SK-N-SH treated with all-trans-retinoic acid at 6 μM for 48 hours (cell line): ENCODE measurements around the gene TEKT2.

Experiments used
- ATAC-seq: fragments of 200-7000 bp; cut with Tn5 transposase; 3 replicates; pipeline ENCODE4 v1.9.1; 2020; ENCODE audit warnings: mild to moderate bottlenecking, moderate library complexity
- ARNTL ChIP-seq: fragments of 450-650 bp; formaldehyde crosslinking; IDR thresholded peaks from 2 replicates; pipeline ENCODE4 v1.5.0; 2020; ENCODE audit warnings: low read depth, mild to moderate bottlenecking, moderate library complexity, borderline replicate concordance
- BACH2 ChIP-seq: fragments of 250-450 bp; sonication (Bioruptor Pico); IDR thresholded peaks from 2 replicates; pipeline ENCODE4 v1.9.0; 2021; ENCODE audit warnings: mild to moderate bottlenecking, borderline replicate concordance
- CSDC2 ChIP-seq: fragments of 250-450 bp; sonication (Bioruptor Pico); IDR thresholded peaks from 2 replicates; pipeline ENCODE4 v1.5.0; 2020; ENCODE audit warnings: mild to moderate bottlenecking, moderate library complexity
- ISL1 ChIP-seq: fragments of 250-450 bp; sonication (Bioruptor Pico); IDR thresholded peaks from 2 replicates; pipeline ENCODE4 v2.1.2; 2022; ENCODE audit warnings: mild to moderate bottlenecking, moderate library complexity
- OSR1 ChIP-seq: fragments of 250-450 bp; sonication (Bioruptor Pico); IDR thresholded peaks from 2 replicates; pipeline ENCODE4 v1.8.0; 2022; ENCODE audit warnings: moderate library complexity, mild to moderate bottlenecking, inconsistent platforms
- POU6F1 ChIP-seq: fragments of 250-450 bp; sonication (Bioruptor Pico); IDR thresholded peaks from 2 replicates; pipeline ENCODE4 v1.8.0; 2021; ENCODE audit warnings: low read depth, mild to moderate bottlenecking, moderate library complexity, borderline replicate concordance
- PPARA ChIP-seq: fragments of 250-450 bp; sonication (Bioruptor Pico); IDR thresholded peaks from 2 replicates; pipeline ENCODE4 v1.5.0; 2020; ENCODE audit warnings: mild to moderate bottlenecking, borderline replicate concordance
- RARB ChIP-seq: fragments of 250-450 bp; sonication (Bioruptor Pico); IDR thresholded peaks from 2 replicates; pipeline ENCODE4 v1.8.0; 2021; ENCODE audit warnings: mild to moderate bottlenecking, moderate library complexity
- TCF4 ChIP-seq: fragments of 250-450 bp; sonication (Bioruptor Pico); IDR thresholded peaks from 2 replicates; pipeline ENCODE4 v1.8.0; 2021; ENCODE audit warnings: mild to moderate bottlenecking, moderate library complexity, borderline replicate concordance
- TOX ChIP-seq: fragments of 250-450 bp; sonication (Bioruptor Pico); IDR thresholded peaks from 2 replicates; pipeline ENCODE4 v1.8.0; 2021; ENCODE audit warnings: mild to moderate bottlenecking, moderate library complexity, borderline replicate concordance
- ZC3H10 ChIP-seq: fragments of 250-450 bp; sonication (Bioruptor Pico); IDR thresholded peaks from 2 replicates; pipeline ENCODE4 v1.5.1; 2021; ENCODE audit warnings: mild to moderate bottlenecking, moderate library complexity
- ZFP3 ChIP-seq: fragments of 250-450 bp; sonication (Bioruptor Pico); IDR thresholded peaks from 2 replicates; pipeline ENCODE4 v1.5.0; 2020; ENCODE audit warnings: mild to moderate bottlenecking, moderate library complexity
- ZNF70 ChIP-seq: fragments of 450-650 bp; formaldehyde crosslinking; IDR thresholded peaks from 2 replicates; pipeline ENCODE4 v1.5.0; 2020; ENCODE audit warnings: mild to moderate bottlenecking, moderate library complexity
- ZNF8 ChIP-seq: fragments of 450-650 bp; formaldehyde crosslinking; IDR thresholded peaks from 2 replicates; pipeline ENCODE4 v1.5.0; 2020; ENCODE audit warnings: mild to moderate bottlenecking, moderate library complexity
- TF ChIP-seq, protein P1 (sequence below): fragments of 250-450 bp; sonication (Bioruptor Pico); IDR thresholded peaks from 2 replicates; pipeline ENCODE4 v1.5.1; 2020; ENCODE audit warnings: low read depth, mild to moderate bottlenecking, moderate library complexity
- TF ChIP-seq, protein P2 (sequence below): fragments of 250-450 bp; sonication (Bioruptor Pico); IDR thresholded peaks from 2 replicates; pipeline ENCODE4 v1.5.0; 2020; ENCODE audit warnings: mild to moderate bottlenecking, moderate library complexity
- TF ChIP-seq, protein P3 (sequence below): fragments of 250-450 bp; sonication (Bioruptor Pico); IDR thresholded peaks from 2 replicates; pipeline ENCODE4 v1.8.0; 2020; ENCODE audit warnings: mild to moderate bottlenecking, moderate library complexity, borderline replicate concordance

The TEKT2 gene

DNA sequence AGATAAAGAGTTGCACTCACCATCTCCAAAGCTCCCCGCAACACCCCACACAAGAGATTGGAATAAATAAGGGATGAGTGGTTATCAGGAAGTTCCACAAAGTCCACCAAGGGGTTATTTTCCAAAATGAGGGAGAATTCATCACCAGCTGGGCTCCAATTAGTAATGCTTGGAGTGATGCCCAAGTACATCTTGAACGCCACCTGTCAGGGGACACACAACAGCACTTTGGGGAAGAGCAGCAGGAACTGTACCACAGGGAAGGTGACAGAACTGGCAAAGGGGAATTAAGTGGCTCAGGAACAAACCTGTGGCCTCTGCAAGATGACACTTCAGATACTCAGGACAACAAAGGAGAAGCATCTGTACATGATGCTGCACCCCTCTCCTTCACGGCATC, 53.9 kb downstream of the TEKT2 start:
- no peak for ATAC-seq
- TF ChIP-seq ISL1 = no peak
- TF ChIP-seq ZNF70 = no peak
- no peak for TF ChIP-seq ZFP3 (CRISPR knock-in tag)
- no peak for TF ChIP-seq POU6F1 (CRISPR knock-in tag)
- no peak for TF ChIP-seq BACH2
- TF ChIP-seq, protein P1, sequence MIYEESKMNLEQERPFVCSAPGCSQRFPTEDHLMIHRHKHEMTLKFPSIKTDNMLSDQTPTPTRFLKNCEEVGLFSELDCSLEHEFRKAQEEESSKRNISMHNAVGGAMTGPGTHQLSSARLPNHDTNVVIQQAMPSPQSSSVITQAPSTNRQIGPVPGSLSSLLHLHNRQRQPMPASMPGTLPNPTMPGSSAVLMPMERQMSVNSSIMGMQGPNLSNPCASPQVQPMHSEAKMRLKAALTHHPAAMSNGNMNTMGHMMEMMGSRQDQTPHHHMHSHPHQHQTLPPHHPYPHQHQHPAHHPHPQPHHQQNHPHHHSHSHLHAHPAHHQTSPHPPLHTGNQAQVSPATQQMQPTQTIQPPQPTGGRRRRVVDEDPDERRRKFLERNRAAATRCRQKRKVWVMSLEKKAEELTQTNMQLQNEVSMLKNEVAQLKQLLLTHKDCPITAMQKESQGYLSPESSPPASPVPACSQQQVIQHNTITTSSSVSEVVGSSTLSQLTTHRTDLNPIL (CRISPR knock-in tag) = no peak
- TF ChIP-seq PPARA (CRISPR knock-in tag) = no peak
- TF ChIP-seq, protein P2, sequence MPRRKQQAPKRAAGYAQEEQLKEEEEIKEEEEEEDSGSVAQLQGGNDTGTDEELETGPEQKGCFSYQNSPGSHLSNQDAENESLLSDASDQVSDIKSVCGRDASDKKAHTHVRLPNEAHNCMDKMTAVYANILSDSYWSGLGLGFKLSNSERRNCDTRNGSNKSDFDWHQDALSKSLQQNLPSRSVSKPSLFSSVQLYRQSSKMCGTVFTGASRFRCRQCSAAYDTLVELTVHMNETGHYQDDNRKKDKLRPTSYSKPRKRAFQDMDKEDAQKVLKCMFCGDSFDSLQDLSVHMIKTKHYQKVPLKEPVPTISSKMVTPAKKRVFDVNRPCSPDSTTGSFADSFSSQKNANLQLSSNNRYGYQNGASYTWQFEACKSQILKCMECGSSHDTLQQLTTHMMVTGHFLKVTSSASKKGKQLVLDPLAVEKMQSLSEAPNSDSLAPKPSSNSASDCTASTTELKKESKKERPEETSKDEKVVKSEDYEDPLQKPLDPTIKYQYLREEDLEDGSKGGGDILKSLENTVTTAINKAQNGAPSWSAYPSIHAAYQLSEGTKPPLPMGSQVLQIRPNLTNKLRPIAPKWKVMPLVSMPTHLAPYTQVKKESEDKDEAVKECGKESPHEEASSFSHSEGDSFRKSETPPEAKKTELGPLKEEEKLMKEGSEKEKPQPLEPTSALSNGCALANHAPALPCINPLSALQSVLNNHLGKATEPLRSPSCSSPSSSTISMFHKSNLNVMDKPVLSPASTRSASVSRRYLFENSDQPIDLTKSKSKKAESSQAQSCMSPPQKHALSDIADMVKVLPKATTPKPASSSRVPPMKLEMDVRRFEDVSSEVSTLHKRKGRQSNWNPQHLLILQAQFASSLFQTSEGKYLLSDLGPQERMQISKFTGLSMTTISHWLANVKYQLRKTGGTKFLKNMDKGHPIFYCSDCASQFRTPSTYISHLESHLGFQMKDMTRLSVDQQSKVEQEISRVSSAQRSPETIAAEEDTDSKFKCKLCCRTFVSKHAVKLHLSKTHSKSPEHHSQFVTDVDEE (CRISPR knock-in tag) = no peak
- no peak for TF ChIP-seq CSDC2 (CRISPR knock-in tag)
- TF ChIP-seq TCF4 (CRISPR knock-in tag) = no peak
- TF ChIP-seq, protein P3, sequence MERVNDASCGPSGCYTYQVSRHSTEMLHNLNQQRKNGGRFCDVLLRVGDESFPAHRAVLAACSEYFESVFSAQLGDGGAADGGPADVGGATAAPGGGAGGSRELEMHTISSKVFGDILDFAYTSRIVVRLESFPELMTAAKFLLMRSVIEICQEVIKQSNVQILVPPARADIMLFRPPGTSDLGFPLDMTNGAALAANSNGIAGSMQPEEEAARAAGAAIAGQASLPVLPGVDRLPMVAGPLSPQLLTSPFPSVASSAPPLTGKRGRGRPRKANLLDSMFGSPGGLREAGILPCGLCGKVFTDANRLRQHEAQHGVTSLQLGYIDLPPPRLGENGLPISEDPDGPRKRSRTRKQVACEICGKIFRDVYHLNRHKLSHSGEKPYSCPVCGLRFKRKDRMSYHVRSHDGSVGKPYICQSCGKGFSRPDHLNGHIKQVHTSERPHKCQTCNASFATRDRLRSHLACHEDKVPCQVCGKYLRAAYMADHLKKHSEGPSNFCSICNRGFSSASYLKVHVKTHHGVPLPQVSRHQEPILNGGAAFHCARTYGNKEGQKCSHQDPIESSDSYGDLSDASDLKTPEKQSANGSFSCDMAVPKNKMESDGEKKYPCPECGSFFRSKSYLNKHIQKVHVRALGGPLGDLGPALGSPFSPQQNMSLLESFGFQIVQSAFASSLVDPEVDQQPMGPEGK (CRISPR knock-in tag) = no peak
- TF ChIP-seq TOX (CRISPR knock-in tag) = no peak
- TF ChIP-seq OSR1 (CRISPR knock-in tag) = no peak
- TF ChIP-seq RARB (CRISPR knock-in tag) = no peak
- TF ChIP-seq ARNTL (CRISPR knock-in tag) = no peak
- TF ChIP-seq ZC3H10 (CRISPR knock-in tag) = no peak
- no peak for TF ChIP-seq ZNF8
